ENCODE measurements around the gene CHCHD3.

The CHCHD3 gene

GRCh38 chr7:132965951-132966350 lies 115.9 kb downstream of the CHCHD3 start:
- Histone ChIP-seq H3F3A (ENCODE audit: low read depth) (no peaks in the 10 kb centered on the region), H3K36me3 (ENCODE audit: insufficient read depth, low read length) (no peaks in the 10 kb centered on the region), H3K9ac (ENCODE audit: low read depth, low read length, poor library complexity, severe bottlenecking) (no peak overlapping the region), H3K4me2 (ENCODE audit: low read depth, low read length, poor library complexity, severe bottlenecking) (no peak overlapping the region), H3K27me3 (ENCODE audit: insufficient read depth, low read length, poor library complexity, severe bottlenecking) (no peaks in the 10 kb centered on the region), H3K4me3 (ENCODE audit: low read length, poor library complexity, severe bottlenecking) (no peak overlapping the region), H2AFZ (ENCODE audit: low read length) (no peak overlapping the region), H3K4me1 (ENCODE audit: insufficient read depth, low read length, poor library complexity, severe bottlenecking) (peaks cover 8% of the 10 kb centered on the region), H3K79me2 (ENCODE audit: insufficient read depth, low read length) (peaks cover 10% of the 10 kb centered on the region), H4K20me1 (ENCODE audit: insufficient read depth, low read length, poor library complexity, severe bottlenecking) (peaks cover 9% of the 10 kb centered on the region), H3K9me2 (replicated peaks; ENCODE audit: low read depth, low read length) (no peaks in the 10 kb centered on the region), H3K9me3 (ENCODE audit: insufficient read depth, low read depth, low read length) (no peaks in the 10 kb centered on the region)
- TF ChIP-seq CTCF (conservative IDR thresholded peaks at IDR 0.05; ENCODE audit: low read length), result no peak
- TF ChIP-seq EZH2phosphoT487 (IDR thresholded peaks at IDR 0.05; ENCODE audit: borderline replicate concordance), result no peak

GRCh38 chr7:132964876-132965275 lies 117.0 kb downstream of the CHCHD3 start:
- Histone ChIP-seq H3K9me3 (ENCODE audit: insufficient read depth, low read depth, low read length) (no peaks in the 10 kb centered on the region), H3K9me2 (replicated peaks; ENCODE audit: low read depth, low read length) (no peaks in the 10 kb centered on the region), H4K20me1 (ENCODE audit: insufficient read depth, low read length, poor library complexity, severe bottlenecking) (peaks cover 5% of the 10 kb centered on the region), H3K4me1 (ENCODE audit: insufficient read depth, low read length, poor library complexity, severe bottlenecking) (peaks cover 8% of the 10 kb centered on the region), H2AFZ (ENCODE audit: low read length) (no peak overlapping the region), H3K79me2 (ENCODE audit: insufficient read depth, low read length) (peaks cover 16% of the 10 kb centered on the region), H3F3A (ENCODE audit: low read depth) (no peaks in the 10 kb centered on the region), H3K27me3 (ENCODE audit: insufficient read depth, low read length, poor library complexity, severe bottlenecking) (no peaks in the 10 kb centered on the region), H3K9ac (ENCODE audit: low read depth, low read length, poor library complexity, severe bottlenecking) (no peak overlapping the region), H3K4me2 (ENCODE audit: low read depth, low read length, poor library complexity, severe bottlenecking) (no peak overlapping the region), H3K36me3 (ENCODE audit: insufficient read depth, low read length) (no peaks in the 10 kb centered on the region), H3K4me3 (ENCODE audit: low read length, poor library complexity, severe bottlenecking) (no peak overlapping the region)
- no peak for TF ChIP-seq EZH2phosphoT487 (IDR thresholded peaks at IDR 0.05; ENCODE audit: borderline replicate concordance)
- no peak for TF ChIP-seq CTCF (conservative IDR thresholded peaks at IDR 0.05; ENCODE audit: low read length)

GRCh38 chr7:132959891-132960290 lies 122.0 kb downstream of the CHCHD3 start:
- no peaks in the 10 kb centered on the region for H3K9me2 ChIP-seq (replicated peaks; ENCODE audit: low read depth, low read length)
- no peak overlapping the region for H3K9ac ChIP-seq (ENCODE audit: low read depth, low read length, poor library complexity, severe bottlenecking)
- H3K36me3 ChIP-seq (ENCODE audit: insufficient read depth, low read length), result no peaks in the 10 kb centered on the region
- H3K4me3 ChIP-seq (ENCODE audit: low read length, poor library complexity, severe bottlenecking), result no peak overlapping the region
- peaks cover 2% of the 10 kb centered on the region for H3K4me1 ChIP-seq (ENCODE audit: insufficient read depth, low read length, poor library complexity, severe bottlenecking)
- no peaks in the 10 kb centered on the region for H3K27me3 ChIP-seq (ENCODE audit: insufficient read depth, low read length, poor library complexity, severe bottlenecking)
- H3K9me3 ChIP-seq (ENCODE audit: insufficient read depth, low read depth, low read length), result no peaks in the 10 kb centered on the region
- peaks cover 18% of the 10 kb centered on the region for H3K79me2 ChIP-seq (ENCODE audit: insufficient read depth, low read length)
- no peak overlapping the region for H3K4me2 ChIP-seq (ENCODE audit: low read depth, low read length, poor library complexity, severe bottlenecking)
- no peaks in the 10 kb centered on the region for H4K20me1 ChIP-seq (ENCODE audit: insufficient read depth, low read length, poor library complexity, severe bottlenecking)
- H3F3A ChIP-seq (ENCODE audit: low read depth), result no peaks in the 10 kb centered on the region
- TF ChIP-seq CTCF (conservative IDR thresholded peaks at IDR 0.05; ENCODE audit: low read length), result no peak
- no peak for TF ChIP-seq EZH2phosphoT487 (IDR thresholded peaks at IDR 0.05; ENCODE audit: borderline replicate concordance)
- no peak overlapping the region for H2AFZ ChIP-seq (ENCODE audit: low read length)
